Adrenal gland (tissue), 12 donors: ENCODE measurements around the gene ZFHX3. TPM values are rescaled to one million over a fixed set of nuclear protein-coding genes. Genes with fewer than 3 reads are reported as not detected.

Source experiments
- DNase-seq, 7 donors: peaks; one replicate each; pipeline ENCODE4 v3.0.0-alpha.2; 2019 to 2020
- H3K27ac ChIP-seq, 5 donors: fragments of 200-600 bp; sonication (generic) in 4 of 5; 1 replicate in 3 of 5; 2 replicates in 2 of 5; pipeline versions ENCODE4 v1.5.1 to v1.8.0; 2016 to 2020; ENCODE audit warnings: mild to moderate bottlenecking in 1 of 5
- H3K27me3 ChIP-seq: fragments of 200-600 bp; 2 replicates; pipeline ENCODE4 v1.8.0; 2021
- H3K36me3 ChIP-seq, 2 donors: fragments of 200-600 bp; replicated peaks in 1 of 2; 1 replicate in 1 of 2; 2 replicates in 1 of 2; pipeline versions ENCODE4 v1.5.1 to v1.8.0; 2018 to 2022
- H3K4me1 ChIP-seq, 2 donors: fragments of 200-600 bp; replicated peaks in 1 of 2; 1 replicate in 1 of 2; 2 replicates in 1 of 2; pipeline versions ENCODE4 v1.5.1 to v1.8.0; 2018 to 2021
- H3K4me3 ChIP-seq, 4 donors: fragments of 200-600 bp; sonication (generic) in 3 of 4; one replicate each; pipeline ENCODE4 v1.5.1; 2016 to 2018
- H3K9me3 ChIP-seq, 3 donors: fragments of 200-600 bp; sonication (generic) in 1 of 3; replicated peaks in 1 of 3; 1 replicate in 2 of 3; 2 replicates in 1 of 3; pipeline versions ENCODE4 v1.5.1 to v1.8.0; 2016 to 2021
- CTCF ChIP-seq, 6 experiments: fragments of 450-650 bp in 4 of 6; fragments of 200-600 bp in 2 of 6; sonication (generic) in 1 of 6; IDR thresholded peaks; 1 replicate in 5 of 6; 2 replicates in 1 of 6; pipeline versions ENCODE4 v1.5.1 to v1.8.0; 2016 to 2021; ENCODE audit warnings: antibody characterized with exemption in 6 of 6, mild to moderate bottlenecking in 2 of 6, moderate library complexity in 1 of 6
- POLR2A ChIP-seq, 2 donors: fragments of 450-650 bp; IDR thresholded peaks; one replicate each; pipeline ENCODE4 v1.6.1; 2017; ENCODE audit warnings: antibody characterized with exemption in 2 of 2, mild to moderate bottlenecking in 2 of 2, moderate library complexity in 1 of 2
- WGBS, 4 donors: extraction: QIAGEN DNeasy Blood & Tissue Kit in 2 of 4; methylation state at CpG; one replicate each; pipeline versions ENCODE4 v1.1.5 to v1.1.7; 2013 to 2017; 5-methylcytosine and 5-hydroxymethylcytosine counted together
- intact Hi-C, 2 donors: fragments of 100-400 bp; cut with DNase I; formaldehyde crosslinking; loops; one replicate each; pipeline versions ENCODE4 v1.14.1 to v1.15.0; 2022 to 2023
- polyA plus RNA-seq, 3 donors: library from polyadenylated mRNA; stranded (reverse); fragments of 200-250 nt in 2 of 3; fragments of 350-450 nt in 1 of 3; fragmentation: Illumina TruSeq in 1 of 3; extraction: RNeasy Lipid Tissue Mini Kit (QIAGEN cat#74804) in 1 of 3; gene quantifications; one replicate each; pipeline ENCODE4 v1.2.3, GENCODE V29; 2013 to 2014
- total RNA-seq, 9 donors: library from RNA; depleted of rRNA in 4 of 9; stranded (reverse); fragments of >200 nt in 4 of 9; fragments of 120-200 nt in 1 of 9; fragmentation: NEBNext Ultra II Directional in 1 of 9; extraction: Animal tissue kit (Norgen Biotek cat#: 25700) in 1 of 9; gene quantifications; one replicate each; pipeline versions ENCODE4 v1.1.0 to v1.2.4, GENCODE V29; 2013 to 2023
- donor health status: healthy with polysubstance abuse.
- donor health status: Bipolar disorder and iron deficiency.
- donor health status: DM: yes; HTN: yes; CAD: no.
- donor health status: DM: no; HTN: no; CAD: no.
- donor health status: DM: no; HTN: no; CAD: no.
- donor health status: DM: yes; HTN: yes; CAD: no.

ZFHX3 gene
- total and polyA plus RNA-seq, 12 donors, result 2.4 to 31.6 (median 19.3) TPM

- no peak for TF ChIP-seq POLR2A (IDR thresholded peaks at IDR 0.05)
- no peak for TF ChIP-seq CTCF (IDR thresholded peaks at IDR 0.05)
- Histone ChIP-seq H3K9me3 (no peaks in the 10 kb centered on the region), H3K27me3 (no peaks in the 10 kb centered on the region), H3K4me1 (peaks cover 0 to 12% of the 10 kb centered on the region in 2 donors), H3K27ac (no peak overlapping the region), H3K4me3 (no peak overlapping the region), H3K36me3 (no peaks in the 10 kb centered on the region)
- WGBS, 4 donors, result 92 to 94% (median 93%) methylated on average over 11 of the region's 11 CpGs
- DNase-seq, result peak in 1 of 7 donors; percentile 38
- intact Hi-C loops, result loop anchor here (10.0 kb wide), 2 partner anchors 206 to 356 kb away; partner anchors contain the start of gene ZFHX3 (in 2 of the 2)
These were observed 209.4 kb downstream of the ZFHX3 start for GRCh38 chr16:72838586-72838910.

- no peak overlapping the region for H3K27ac ChIP-seq
- no peaks in the 10 kb centered on the region for H3K9me3 ChIP-seq
- H3K4me1 ChIP-seq, result peaks cover 0 to 12% of the 10 kb centered on the region in 2 donors
- H3K4me3 ChIP-seq, result no peak overlapping the region
- no peak for TF ChIP-seq CTCF (IDR thresholded peaks at IDR 0.05)
- TF ChIP-seq POLR2A (IDR thresholded peaks at IDR 0.05), result no peak
- DNase-seq, result peak in 1 of 7 donors; percentile 47
- WGBS, 4 donors, result 94 to 97% (median 96%) methylated on average over 9 of the region's 9 CpGs
- no peaks in the 10 kb centered on the region for H3K36me3 ChIP-seq
- intact Hi-C loops, result loop anchor here (10.0 kb wide), 2 partner anchors 207 to 357 kb away; partner anchors contain the start of gene ZFHX3 (in 2 of the 2)
- no peaks in the 10 kb centered on the region for H3K27me3 ChIP-seq
These were observed 209.9 kb downstream of the ZFHX3 start for GRCh38 chr16:72837846-72838585.

- intact Hi-C loops, result loop anchor here (10.0 kb wide), 2 partner anchors 208 to 358 kb away; partner anchors contain the start of gene ZFHX3 (in 2 of the 2)
- Histone ChIP-seq H3K27ac (no peak overlapping the region), H3K4me1 (peaks cover 0 to 22% of the 10 kb centered on the region in 2 donors), H3K36me3 (no peaks in the 10 kb centered on the region), H3K27me3 (no peaks in the 10 kb centered on the region), H3K9me3 (no peaks in the 10 kb centered on the region), H3K4me3 (no peak overlapping the region)
- no peak for DNase-seq
- no peak for TF ChIP-seq CTCF (IDR thresholded peaks at IDR 0.05)
- WGBS, 4 donors, result 97 to 99% (median 98%) methylated on average over 8 of the region's 8 CpGs
These were observed 210.9 kb downstream of the ZFHX3 start for GRCh38 chr16:72836985-72837384.

- Histone ChIP-seq H3K27ac (no peak overlapping the region), H3K9me3 (no peaks in the 10 kb centered on the region), H3K4me3 (no peak overlapping the region), H3K4me1 (peaks cover 0 to 23% of the 10 kb centered on the region in 2 donors), H3K27me3 (no peaks in the 10 kb centered on the region), H3K36me3 (no peaks in the 10 kb centered on the region)
- TF ChIP-seq POLR2A (IDR thresholded peaks at IDR 0.05), result no peak
- no peak for TF ChIP-seq CTCF (IDR thresholded peaks at IDR 0.05)
- intact Hi-C loops, result loop anchor here (10.0 kb wide), 2 partner anchors 209 to 359 kb away; partner anchors contain the start of gene ZFHX3 (in 2 of the 2)
- peak in 1 of 7 donors; percentile 37 for DNase-seq
- 84 to 94% (median 92%) methylated on average over 7 of the region's 7 CpGs for WGBS, 4 donors
These were observed 211.7 kb downstream of the ZFHX3 start for GRCh38 chr16:72836181-72836580.
